Measurements from ENCODE around the gene PXMP4. TPM values are rescaled to one million over a fixed set of nuclear protein-coding genes. Genes with fewer than 3 reads are reported as not detected.
A peak's percentile ranks its signal among the peaks of the same experiment; 100 is the strongest.

PXMP4 gene
- total RNA-seq, 1 experiment from 2014 or later: 3.3 TPM

GRCh38 chr20:33687993-33688937 lies 31.8 kb downstream of the PXMP4 start:
- TF ChIP-seq TCF7 (CRISPR knock-in tag; IDR thresholded peaks at IDR 0.05; ENCODE audit: low read depth): no peak
- no peak for TF ChIP-seq ZBTB43 (CRISPR knock-in tag; IDR thresholded peaks at IDR 0.05)
- TF ChIP-seq ATF2 (CRISPR knock-in tag; IDR thresholded peaks at IDR 0.05; ENCODE audit: borderline replicate concordance, low read depth): no peak
- ChIA-PET CTCF (interaction anchor here (1.0 to 1.7 kb wide), 2 partner anchors 20 to 22 kb away, joined by 4 to 7 read pairs; partner anchors contain the start of gene ACTL10), POLR2A (no interaction called here)
- Mint-ChIP-seq H3K36me3 (no peaks in the 10 kb centered on the region), H3K9me3 (no peaks in the 10 kb centered on the region), H3K27me3 (ENCODE audit: low read depth) (peaks cover 30% of the 10 kb centered on the region), H3K4me3 (no peak overlapping the region), H3K4me1 (peaks cover 25% of the 10 kb centered on the region), H3K27ac (no peak overlapping the region)
- ATAC-seq (no peak), DNase-seq (ENCODE audit: low spot score) (no peak)

- Mint-ChIP-seq H3K4me1 (peaks cover 24% of the 10 kb centered on the region), H3K27ac (no peak overlapping the region), H3K27me3 (ENCODE audit: low read depth) (peaks cover 30% of the 10 kb centered on the region), H3K36me3 (no peaks in the 10 kb centered on the region), H3K9me3 (no peaks in the 10 kb centered on the region), H3K4me3 (no peak overlapping the region)
- CTCF ChIA-PET: interaction anchor here (0.6 to 1.7 kb wide), 7 partner anchors 19 to 215 kb away, joined by 3 to 7 read pairs (median 4); partner anchors contain the start of genes ACTL10 and ZNF341
- TF ChIP-seq HMGA2 (CRISPR knock-in tag; IDR thresholded peaks at IDR 0.05) (no peak), ZNF138 (CRISPR knock-in tag; conservative IDR thresholded peaks at IDR 0.05) (no peak), CREB1 (CRISPR knock-in tag; IDR thresholded peaks at IDR 0.05) (no peak), USF2 (CRISPR knock-in tag; IDR thresholded peaks at IDR 0.05) (no peak), STAT6 (CRISPR knock-in tag; conservative IDR thresholded peaks at IDR 0.05; ENCODE audit: low read depth) (no peak)
- ATAC-seq (no peak), DNase-seq (ENCODE audit: low spot score) (no peak)
- POLR2A ChIA-PET: no interaction called here
These were observed 32.7 kb downstream of the PXMP4 start for GRCh38 chr20:33687370-33687915.

- DNase-seq (ENCODE audit: low spot score): no peak
- Mint-ChIP-seq H3K4me3 (peak overlapping the region; percentile 60), H3K4me1 (peaks cover 25% of the 10 kb centered on the region), H3K27ac (peak overlapping the region; percentile 85), H3K36me3 (no peaks in the 10 kb centered on the region), H3K9me3 (no peaks in the 10 kb centered on the region), H3K27me3 (ENCODE audit: low read depth) (peaks cover 30% of the 10 kb centered on the region)
- ATAC-seq: no peak
- ChIA-PET CTCF (interaction anchor here (0.6 to 1.7 kb wide), 7 partner anchors 19 to 216 kb away, joined by 3 to 7 read pairs (median 4); partner anchors contain the start of genes ACTL10, PXMP4 and ZNF341), POLR2A (no interaction called here)
- TF ChIP-seq ZMAT4 (CRISPR knock-in tag; IDR thresholded peaks at IDR 0.05): no peak
- TF ChIP-seq IRF1 (CRISPR knock-in tag; IDR thresholded peaks at IDR 0.05): no peak
- TF ChIP-seq CTCF (IDR thresholded peaks at IDR 0.05): no peak
- TF ChIP-seq RELA (CRISPR knock-in tag; IDR thresholded peaks at IDR 0.05; ENCODE audit: borderline replicate concordance): no peak
- TF ChIP-seq ATF6 (CRISPR knock-in tag; IDR thresholded peaks at IDR 0.05): no peak
- no peak for TF ChIP-seq NFATC4 (CRISPR knock-in tag; IDR thresholded peaks at IDR 0.05)
- TF ChIP-seq JUN (CRISPR knock-in tag; IDR thresholded peaks at IDR 0.05): no peak
- TF ChIP-seq SP1 (CRISPR knock-in tag; conservative IDR thresholded peaks at IDR 0.05): no peak
- no peak for TF ChIP-seq GABPB1 (CRISPR knock-in tag; IDR thresholded peaks at IDR 0.05)
- TF ChIP-seq ZNF416 (CRISPR knock-in tag; IDR thresholded peaks at IDR 0.05): no peak
- no peak for TF ChIP-seq ZNF671 (CRISPR knock-in tag; IDR thresholded peaks at IDR 0.05)
These were observed 33.1 kb downstream of the PXMP4 start for GRCh38 chr20:33686984-33687366.

Measured in WTC11 (cell line).